GM23338 (cell line): Measurements from ENCODE around the gene DDX25. TPM values are rescaled to one million over a fixed set of nuclear protein-coding genes. Genes with fewer than 3 reads are reported as not detected.

Experiments used
- ATAC-seq: fragments of 200-7000 bp; cut with Tn5 transposase; 3 replicates; pipeline ENCODE4 v1.9.1; 2020
- DNase-seq: peaks from one replicate; pipeline ENCODE4 v3.0.0-alpha.2; 2015; ENCODE audit warnings: low spot score
- H2AFZ ChIP-seq: fragments of 200-600 bp; sonication (generic); 2 replicates; pipeline ENCODE4 v1.8.0; 2016; ENCODE audit warnings: antibody characterized with exemption, mild to moderate bottlenecking, moderate library complexity
- H3F3A ChIP-seq: fragments of 200-600 bp; sonication (generic); replicated peaks from 2 replicates; pipeline ENCODE4 v1.8.0; 2017; ENCODE audit warnings: antibody characterized with exemption, mixed run types, low read depth
- H3K27ac ChIP-seq: fragments of 200-600 bp; sonication (generic); 2 replicates; pipeline ENCODE4 v1.6.1; 2016; ENCODE audit warnings: low read depth
- H3K27me3 ChIP-seq: fragments of 200-600 bp; sonication (generic); 2 replicates; pipeline ENCODE4 v1.8.0; 2016; ENCODE audit warnings: mild to moderate bottlenecking, mixed run types, moderate library complexity; ENCODE audit not compliant: insufficient read depth
- H3K36me3 ChIP-seq: fragments of 200-600 bp; sonication (generic); 2 replicates; pipeline ENCODE4 v1.8.0; 2016; ENCODE audit warnings: mild to moderate bottlenecking; ENCODE audit not compliant: insufficient read depth
- H3K4me1 ChIP-seq: fragments of 200-600 bp; sonication (generic); 2 replicates; pipeline ENCODE4 v1.8.0; 2016; ENCODE audit warnings: mild to moderate bottlenecking, moderate library complexity; ENCODE audit not compliant: insufficient read depth
- H3K4me2 ChIP-seq: fragments of 200-600 bp; sonication (generic); 2 replicates; pipeline ENCODE4 v1.7.1; 2017; ENCODE audit warnings: mixed run types
- H3K4me3 ChIP-seq: fragments of 200-600 bp; sonication (generic); 2 replicates; pipeline ENCODE4 v1.6.1; 2016; ENCODE audit warnings: mixed run types
- H3K79me2 ChIP-seq: fragments of 200-600 bp; sonication (generic); replicated peaks from 2 replicates; pipeline ENCODE4 v1.8.0; 2017; ENCODE audit warnings: mild to moderate bottlenecking; ENCODE audit not compliant: insufficient read depth
- H3K9me2 ChIP-seq: fragments of 200-600 bp; sonication (generic); 2 replicates; pipeline ENCODE4 v1.8.0; 2017; ENCODE audit not compliant: insufficient read depth
- H4K20me1 ChIP-seq: fragments of 200-600 bp; sonication (generic); replicated peaks from 2 replicates; pipeline ENCODE4 v1.8.0; 2017; ENCODE audit warnings: mild to moderate bottlenecking; ENCODE audit not compliant: insufficient read depth
- H3K27ac Mint-ChIP-seq: 2 replicates; pipeline ENCODE4 v1.8.0; 2020; ENCODE audit warnings: inconsistent platforms, mild to moderate bottlenecking, moderate library complexity, mixed read lengths
- H3K27me3 Mint-ChIP-seq: 3 replicates; pipeline ENCODE4 v1.8.0; 2022; ENCODE audit warnings: low read depth, mild to moderate bottlenecking, moderate library complexity, mixed read lengths, inconsistent platforms; ENCODE audit not compliant: insufficient read depth, poor library complexity
- H3K36me3 Mint-ChIP-seq: 3 replicates; pipeline ENCODE4 v1.8.0; 2021; ENCODE audit warnings: low read depth, mild to moderate bottlenecking, inconsistent platforms, moderate library complexity, mixed read lengths
- H3K4me1 Mint-ChIP-seq: 3 replicates; pipeline ENCODE4 v1.8.0; 2020; ENCODE audit warnings: mild to moderate bottlenecking, inconsistent platforms, mixed read lengths
- H3K4me3 Mint-ChIP-seq: 3 replicates; pipeline ENCODE4 v1.8.0; 2021; ENCODE audit warnings: moderate library complexity, mild to moderate bottlenecking, inconsistent platforms, mixed read lengths
- H3K9me3 Mint-ChIP-seq: 3 replicates; pipeline ENCODE4 v1.8.0; 2020; ENCODE audit warnings: moderate library complexity, mild to moderate bottlenecking, inconsistent platforms, mixed read lengths
- CREB1 ChIP-seq: fragments of 250-450 bp; sonication (Bioruptor Pico); IDR thresholded peaks from 2 replicates; pipeline ENCODE4 v1.5.0; 2020; ENCODE audit warnings: low read depth, mild to moderate bottlenecking, moderate library complexity
- POLR2AphosphoS5 ChIP-seq: IDR thresholded peaks from 2 replicates; pipeline ENCODE4 v1.6.1; 2016; ENCODE audit warnings: antibody characterized with exemption, low read depth
- STAT1 ChIP-seq: IDR thresholded peaks from one replicate; pipeline ENCODE4 v1.6.1; 2016; ENCODE audit warnings: antibody characterized with exemption; ENCODE audit not compliant: unreplicated experiment
- ZNF114 ChIP-seq: fragments of 250-450 bp; sonication (Bioruptor Pico); IDR thresholded peaks from 2 replicates; pipeline ENCODE4 v1.5.0; 2020; ENCODE audit warnings: mild to moderate bottlenecking, moderate library complexity
- ZNF331 ChIP-seq: fragments of 250-450 bp; sonication (Bioruptor Pico); IDR thresholded peaks from 2 replicates; pipeline ENCODE4 v1.5.0; 2020; ENCODE audit warnings: low read depth, mild to moderate bottlenecking, moderate library complexity
- polyA plus RNA-seq: library from polyadenylated mRNA; unstranded; fragments of >200 nt; fragmentation: Nextera tagmentation; extraction: Ambion mirVana; gene quantifications from 2 replicates; pipeline ENCODE4 v1.2.1, GENCODE V29; 2016
- total RNA-seq: library from RNA; depleted of rRNA; stranded (reverse); fragments of >200 nt; shearing (Covaris generic); gene quantifications from 2 replicates; pipeline ENCODE4 v1.2.3, GENCODE V29; 2014
- TF ChIP-seq, protein P1 (sequence below): fragments of 250-450 bp; sonication (Bioruptor Pico); IDR thresholded peaks from 2 replicates; pipeline ENCODE4 v1.5.0; 2020; ENCODE audit warnings: mild to moderate bottlenecking, moderate library complexity
- TF ChIP-seq, protein P2 (sequence below): IDR thresholded peaks from 2 replicates; pipeline ENCODE4 v1.6.1; 2016; ENCODE audit warnings: antibody characterized with exemption

The DDX25 gene
- total and polyA plus RNA-seq, 2 experiments from 2014 or later: 20.6 to 23.6 TPM

DNA sequence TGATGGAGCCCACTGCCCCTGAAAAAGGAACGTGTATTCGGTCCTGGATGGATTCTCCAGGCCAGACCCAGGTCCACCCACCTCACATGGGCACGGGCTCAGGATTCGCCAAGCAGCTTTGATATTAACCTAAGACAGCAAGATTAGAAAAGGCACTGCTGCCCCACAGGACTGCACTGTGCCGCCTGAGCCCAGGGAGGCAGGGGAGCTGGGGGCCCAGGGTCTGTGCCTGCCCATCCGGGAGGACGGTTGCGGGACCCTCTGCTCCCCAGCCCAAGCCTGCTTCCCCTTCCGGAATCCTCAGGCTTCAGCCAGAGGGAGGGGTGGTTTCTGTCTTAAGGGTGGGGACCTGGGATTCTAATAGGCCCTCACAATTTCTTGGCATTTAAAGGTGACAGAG, 28.0 kb downstream of the DDX25 start (continued):
- TF ChIP-seq, protein P1, sequence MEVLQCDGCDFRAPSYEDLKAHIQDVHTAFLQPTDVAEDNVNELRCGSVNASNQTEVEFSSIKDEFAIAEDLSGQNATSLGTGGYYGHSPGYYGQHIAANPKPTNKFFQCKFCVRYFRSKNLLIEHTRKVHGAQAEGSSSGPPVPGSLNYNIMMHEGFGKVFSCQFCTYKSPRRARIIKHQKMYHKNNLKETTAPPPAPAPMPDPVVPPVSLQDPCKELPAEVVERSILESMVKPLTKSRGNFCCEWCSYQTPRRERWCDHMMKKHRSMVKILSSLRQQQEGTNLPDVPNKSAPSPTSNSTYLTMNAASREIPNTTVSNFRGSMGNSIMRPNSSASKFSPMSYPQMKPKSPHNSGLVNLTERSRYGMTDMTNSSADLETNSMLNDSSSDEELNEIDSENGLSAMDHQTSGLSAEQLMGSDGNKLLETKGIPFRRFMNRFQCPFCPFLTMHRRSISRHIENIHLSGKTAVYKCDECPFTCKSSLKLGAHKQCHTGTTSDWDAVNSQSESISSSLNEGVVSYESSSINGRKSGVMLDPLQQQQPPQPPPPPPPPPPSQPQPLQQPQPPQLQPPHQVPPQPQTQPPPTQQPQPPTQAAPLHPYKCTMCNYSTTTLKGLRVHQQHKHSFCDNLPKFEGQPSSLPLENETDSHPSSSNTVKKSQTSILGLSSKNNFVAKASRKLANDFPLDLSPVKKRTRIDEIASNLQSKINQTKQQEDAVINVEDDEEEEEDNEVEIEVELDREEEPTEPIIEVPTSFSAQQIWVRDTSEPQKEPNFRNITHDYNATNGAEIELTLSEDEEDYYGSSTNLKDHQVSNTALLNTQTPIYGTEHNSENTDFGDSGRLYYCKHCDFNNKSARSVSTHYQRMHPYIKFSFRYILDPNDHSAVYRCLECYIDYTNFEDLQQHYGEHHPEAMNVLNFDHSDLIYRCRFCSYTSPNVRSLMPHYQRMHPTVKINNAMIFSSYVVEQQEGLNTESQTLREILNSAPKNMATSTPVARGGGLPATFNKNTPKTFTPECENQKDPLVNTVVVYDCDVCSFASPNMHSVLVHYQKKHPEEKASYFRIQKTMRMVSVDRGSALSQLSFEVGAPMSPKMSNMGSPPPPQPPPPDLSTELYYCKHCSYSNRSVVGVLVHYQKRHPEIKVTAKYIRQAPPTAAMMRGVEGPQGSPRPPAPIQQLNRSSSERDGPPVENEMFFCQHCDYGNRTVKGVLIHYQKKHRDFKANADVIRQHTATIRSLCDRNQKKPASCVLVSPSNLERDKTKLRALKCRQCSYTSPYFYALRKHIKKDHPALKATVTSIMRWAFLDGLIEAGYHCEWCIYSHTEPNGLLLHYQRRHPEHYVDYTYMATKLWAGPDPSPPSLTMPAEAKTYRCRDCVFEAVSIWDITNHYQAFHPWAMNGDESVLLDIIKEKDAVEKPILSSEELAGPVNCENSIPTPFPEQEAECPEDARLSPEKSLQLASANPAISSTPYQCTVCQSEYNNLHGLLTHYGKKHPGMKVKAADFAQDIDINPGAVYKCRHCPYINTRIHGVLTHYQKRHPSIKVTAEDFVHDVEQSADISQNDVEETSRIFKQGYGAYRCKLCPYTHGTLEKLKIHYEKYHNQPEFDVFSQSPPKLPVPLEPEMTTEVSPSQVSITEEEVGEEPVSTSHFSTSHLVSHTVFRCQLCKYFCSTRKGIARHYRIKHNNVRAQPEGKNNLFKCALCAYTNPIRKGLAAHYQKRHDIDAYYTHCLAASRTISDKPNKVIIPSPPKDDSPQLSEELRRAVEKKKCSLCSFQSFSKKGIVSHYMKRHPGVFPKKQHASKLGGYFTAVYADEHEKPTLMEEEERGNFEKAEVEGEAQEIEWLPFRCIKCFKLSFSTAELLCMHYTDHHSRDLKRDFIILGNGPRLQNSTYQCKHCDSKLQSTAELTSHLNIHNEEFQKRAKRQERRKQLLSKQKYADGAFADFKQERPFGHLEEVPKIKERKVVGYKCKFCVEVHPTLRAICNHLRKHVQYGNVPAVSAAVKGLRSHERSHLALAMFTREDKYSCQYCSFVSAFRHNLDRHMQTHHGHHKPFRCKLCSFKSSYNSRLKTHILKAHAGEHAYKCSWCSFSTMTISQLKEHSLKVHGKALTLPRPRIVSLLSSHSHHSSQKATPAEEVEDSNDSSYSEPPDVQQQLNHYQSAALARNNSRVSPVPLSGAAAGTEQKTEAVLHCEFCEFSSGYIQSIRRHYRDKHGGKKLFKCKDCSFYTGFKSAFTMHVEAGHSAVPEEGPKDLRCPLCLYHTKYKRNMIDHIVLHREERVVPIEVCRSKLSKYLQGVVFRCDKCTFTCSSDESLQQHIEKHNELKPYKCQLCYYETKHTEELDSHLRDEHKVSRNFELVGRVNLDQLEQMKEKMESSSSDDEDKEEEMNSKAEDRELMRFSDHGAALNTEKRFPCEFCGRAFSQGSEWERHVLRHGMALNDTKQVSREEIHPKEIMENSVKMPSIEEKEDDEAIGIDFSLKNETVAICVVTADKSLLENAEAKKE (CRISPR knock-in tag): no peak

DNA sequence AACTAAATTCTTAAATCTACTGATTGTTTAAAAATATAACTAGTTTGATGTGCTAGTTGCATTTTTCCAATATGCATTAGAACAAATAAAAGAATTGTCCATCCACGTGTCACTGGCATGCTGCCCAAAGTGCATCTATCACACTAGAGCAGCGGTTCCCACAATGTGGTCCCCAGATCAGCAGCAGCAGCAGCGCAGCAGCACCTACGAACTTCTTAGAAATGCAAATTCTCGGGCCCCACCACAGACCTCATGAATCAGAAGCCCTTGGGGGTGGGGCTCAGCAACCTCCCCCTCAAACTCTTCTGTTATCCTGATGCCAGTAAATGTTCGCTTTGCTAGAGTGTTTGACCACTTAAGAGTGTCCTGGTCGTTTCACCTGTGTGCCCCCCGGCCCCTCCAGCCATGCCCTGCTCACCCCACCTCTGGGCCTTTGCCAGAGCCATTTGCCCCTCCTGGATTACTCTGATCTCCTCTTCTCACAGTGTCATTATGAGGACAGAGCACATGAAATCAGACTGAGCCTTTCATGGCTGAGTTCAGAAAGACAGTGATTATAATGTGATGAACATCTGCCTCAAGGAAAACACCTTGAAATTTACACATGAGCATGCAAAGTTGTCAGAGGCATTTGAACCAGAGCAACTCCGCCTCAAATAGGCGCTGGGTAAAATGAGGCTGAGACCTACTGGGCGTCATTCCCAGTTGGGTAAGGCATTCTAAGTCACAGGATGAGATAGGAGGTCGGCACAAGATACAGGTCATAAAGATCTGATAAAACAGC, 28.9 kb downstream of the DDX25 start:
- Histone ChIP-seq H4K20me1 (no peaks in the 10 kb centered on the region), H3K27ac (no peak overlapping the region), H3K79me2 (no peaks in the 10 kb centered on the region), H3K4me2 (peak overlapping the region; percentile 68), H3K9me2 (no peaks in the 10 kb centered on the region), H3K36me3 (no peaks in the 10 kb centered on the region), H3F3A (no peaks in the 10 kb centered on the region), H3K4me3 (no peak overlapping the region), H3K27me3 (no peaks in the 10 kb centered on the region), H3K4me1 (peaks cover 10% of the 10 kb centered on the region), H2AFZ (no peak overlapping the region; the same call in 1 of the 2 replicates)
- Mint-ChIP-seq H3K4me3 (peak overlapping the region; percentile 20; the same call in 2 of the 3 replicates), H3K27me3 (peaks cover 3% of the 10 kb centered on the region), H3K27ac (peak overlapping the region; percentile 70), H3K9me3 (no peaks in the 10 kb centered on the region), H3K4me1 (peaks cover 33% of the 10 kb centered on the region), H3K36me3 (no peaks in the 10 kb centered on the region)
- DNase-seq: peak; percentile 59
- TF ChIP-seq ZNF114 (CRISPR knock-in tag) (no peak), POLR2AphosphoS5 (no peak), STAT1 (no peak), ZNF331 (CRISPR knock-in tag) (no peak), CREB1 (CRISPR knock-in tag) (no peak)
- TF ChIP-seq, protein P2, sequence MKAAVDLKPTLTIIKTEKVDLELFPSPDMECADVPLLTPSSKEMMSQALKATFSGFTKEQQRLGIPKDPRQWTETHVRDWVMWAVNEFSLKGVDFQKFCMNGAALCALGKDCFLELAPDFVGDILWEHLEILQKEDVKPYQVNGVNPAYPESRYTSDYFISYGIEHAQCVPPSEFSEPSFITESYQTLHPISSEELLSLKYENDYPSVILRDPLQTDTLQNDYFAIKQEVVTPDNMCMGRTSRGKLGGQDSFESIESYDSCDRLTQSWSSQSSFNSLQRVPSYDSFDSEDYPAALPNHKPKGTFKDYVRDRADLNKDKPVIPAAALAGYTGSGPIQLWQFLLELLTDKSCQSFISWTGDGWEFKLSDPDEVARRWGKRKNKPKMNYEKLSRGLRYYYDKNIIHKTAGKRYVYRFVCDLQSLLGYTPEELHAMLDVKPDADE: no peak
- ATAC-seq: peak; percentile 75
